ENCODE measurements around the gene C10orf71. TPM values are rescaled to one million over a fixed set of nuclear protein-coding genes. Genes with fewer than 3 reads are reported as not detected.

C10orf71 gene
- polyA plus RNA-seq, 1 donor from 2014 or later: not detected

DNA sequence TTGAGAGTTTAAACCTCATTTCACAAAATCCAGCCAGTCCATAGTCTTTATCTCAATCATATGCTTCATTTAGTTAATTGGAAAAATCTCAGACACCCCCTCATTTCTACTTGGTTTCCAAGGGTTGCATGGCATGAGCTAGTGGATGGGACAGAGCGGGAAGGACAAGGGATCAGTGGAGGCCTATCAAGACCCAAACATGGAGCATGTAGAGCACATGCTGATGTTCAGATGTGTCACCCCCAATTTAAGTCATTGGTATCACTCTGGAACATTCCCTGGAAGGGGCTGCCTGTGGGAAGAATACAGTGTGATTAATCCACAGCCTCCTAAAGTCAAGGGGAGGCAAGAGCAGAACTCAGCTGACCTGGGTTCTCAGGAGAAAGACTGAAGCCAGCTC, 2.3 kb downstream of the C10orf71 start:
- no peak overlapping the region for H2AFZ ChIP-seq (ENCODE audit: low read depth, low read length)
- no peaks in the 10 kb centered on the region for H3K9me3 ChIP-seq (ENCODE audit: low read length)
- TF ChIP-seq RAD21 (conservative IDR thresholded peaks at IDR 0.05): no peak
- no peak for TF ChIP-seq REST (IDR thresholded peaks at IDR 0.05; ENCODE audit: borderline replicate concordance)
- TF ChIP-seq SMC3 (conservative IDR thresholded peaks at IDR 0.05; ENCODE audit: poor library complexity): no peak
- no peak for TF ChIP-seq POLR2AphosphoS5 (IDR thresholded peaks at IDR 0.05)
- TF ChIP-seq, protein P1, sequence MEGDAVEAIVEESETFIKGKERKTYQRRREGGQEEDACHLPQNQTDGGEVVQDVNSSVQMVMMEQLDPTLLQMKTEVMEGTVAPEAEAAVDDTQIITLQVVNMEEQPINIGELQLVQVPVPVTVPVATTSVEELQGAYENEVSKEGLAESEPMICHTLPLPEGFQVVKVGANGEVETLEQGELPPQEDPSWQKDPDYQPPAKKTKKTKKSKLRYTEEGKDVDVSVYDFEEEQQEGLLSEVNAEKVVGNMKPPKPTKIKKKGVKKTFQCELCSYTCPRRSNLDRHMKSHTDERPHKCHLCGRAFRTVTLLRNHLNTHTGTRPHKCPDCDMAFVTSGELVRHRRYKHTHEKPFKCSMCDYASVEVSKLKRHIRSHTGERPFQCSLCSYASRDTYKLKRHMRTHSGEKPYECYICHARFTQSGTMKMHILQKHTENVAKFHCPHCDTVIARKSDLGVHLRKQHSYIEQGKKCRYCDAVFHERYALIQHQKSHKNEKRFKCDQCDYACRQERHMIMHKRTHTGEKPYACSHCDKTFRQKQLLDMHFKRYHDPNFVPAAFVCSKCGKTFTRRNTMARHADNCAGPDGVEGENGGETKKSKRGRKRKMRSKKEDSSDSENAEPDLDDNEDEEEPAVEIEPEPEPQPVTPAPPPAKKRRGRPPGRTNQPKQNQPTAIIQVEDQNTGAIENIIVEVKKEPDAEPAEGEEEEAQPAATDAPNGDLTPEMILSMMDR (IDR thresholded peaks at IDR 0.05; ENCODE audit: poor library complexity, severe bottlenecking): no peak
- no peak for TF ChIP-seq EZH2 (IDR thresholded peaks at IDR 0.05; ENCODE audit: borderline replicate concordance, insufficient read depth, low read length, poor library complexity, severe bottlenecking)
- no peak for TF ChIP-seq EP300 (conservative IDR thresholded peaks at IDR 0.05; ENCODE audit: poor library complexity, severe bottlenecking)
- H3K36me3 ChIP-seq (ENCODE audit: insufficient read depth, low read length): no peaks in the 10 kb centered on the region
- H3F3A ChIP-seq (ENCODE audit: insufficient read depth, low read length, poor library complexity, severe bottlenecking): no peaks in the 10 kb centered on the region
- no peaks in the 10 kb centered on the region for H4K20me1 ChIP-seq (ENCODE audit: insufficient read depth)
- no peak overlapping the region for H3K4me2 ChIP-seq (ENCODE audit: low read length)
- no peak overlapping the region for H3K27ac ChIP-seq (ENCODE audit: low read length)
- H3K9me2 ChIP-seq (ENCODE audit: insufficient read depth, low read length): no peaks in the 10 kb centered on the region
- no peak overlapping the region for H3K4me3 ChIP-seq (ENCODE audit: low read length)
- no peak overlapping the region for H3K9ac ChIP-seq (ENCODE audit: low read length)
- no peaks in the 10 kb centered on the region for H3K79me2 ChIP-seq (replicated peaks; ENCODE audit: insufficient read depth, low read length)
- no peaks in the 10 kb centered on the region for H3K27me3 ChIP-seq (ENCODE audit: insufficient read depth, low read depth, low read length)

- H3K9ac ChIP-seq (ENCODE audit: low read length): no peak overlapping the region
- H3K36me3 ChIP-seq (ENCODE audit: insufficient read depth, low read length): no peaks in the 10 kb centered on the region
- no peak for TF ChIP-seq SMC3 (conservative IDR thresholded peaks at IDR 0.05; ENCODE audit: poor library complexity)
- TF ChIP-seq REST (IDR thresholded peaks at IDR 0.05; ENCODE audit: borderline replicate concordance): no peak
- TF ChIP-seq TAF1 (IDR thresholded peaks at IDR 0.05; ENCODE audit: low read depth): no peak
- no peak for TF ChIP-seq POLR2AphosphoS5 (IDR thresholded peaks at IDR 0.05)
- TF ChIP-seq RAD21 (conservative IDR thresholded peaks at IDR 0.05): no peak
- TF ChIP-seq, protein P1 (IDR thresholded peaks at IDR 0.05; ENCODE audit: poor library complexity, severe bottlenecking): no peak
- TF ChIP-seq EP300 (conservative IDR thresholded peaks at IDR 0.05; ENCODE audit: poor library complexity, severe bottlenecking): no peak
- no peak for TF ChIP-seq EZH2 (IDR thresholded peaks at IDR 0.05; ENCODE audit: borderline replicate concordance, insufficient read depth, low read length, poor library complexity, severe bottlenecking)
- TF ChIP-seq MXI1 (conservative IDR thresholded peaks at IDR 0.05; ENCODE audit: poor library complexity, severe bottlenecking): no peak
- H2AFZ ChIP-seq (ENCODE audit: low read depth, low read length): no peak overlapping the region
- H3K9me3 ChIP-seq (ENCODE audit: low read length): no peaks in the 10 kb centered on the region
- no peaks in the 10 kb centered on the region for H3K79me2 ChIP-seq (replicated peaks; ENCODE audit: insufficient read depth, low read length)
- no peak overlapping the region for H3K4me3 ChIP-seq (ENCODE audit: low read length)
- no peak overlapping the region for H3K27ac ChIP-seq (ENCODE audit: low read length)
- no peaks in the 10 kb centered on the region for H4K20me1 ChIP-seq (ENCODE audit: insufficient read depth)
- no peaks in the 10 kb centered on the region for H3K9me2 ChIP-seq (ENCODE audit: insufficient read depth, low read length)
- no peaks in the 10 kb centered on the region for H3K27me3 ChIP-seq (ENCODE audit: insufficient read depth, low read depth, low read length)
- H3F3A ChIP-seq (ENCODE audit: insufficient read depth, low read length, poor library complexity, severe bottlenecking): no peaks in the 10 kb centered on the region
- no peak overlapping the region for H3K4me2 ChIP-seq (ENCODE audit: low read length)
Measured at GRCh38 chr10:49302088-49302487, 3.1 kb downstream of the C10orf71 start.

Measured in neural cell (in vitro differentiated cells).